ENCODE data around the gene TSSK3. TPM values are rescaled to one million over a fixed set of nuclear protein-coding genes. Genes with fewer than 3 reads are reported as not detected.
A peak's percentile ranks its signal among the peaks of the same experiment; 100 is the strongest.
"Not testable (repeated sequence)": the region's sequence is repeated elsewhere in the genome, so short reads cannot be mapped to it uniquely, and the experiment has no call there.

Gene TSSK3
- total RNA-seq, 1 experiment from 2014 or later = 1.8 TPM

GRCh38 chr1:32394141-32394889, 32.0 kb downstream of the TSSK3 start, which contains the start of gene BSDC1:
Gene BSDC1 (minus strand): TSS chr1:32394441. CDS start chr1:32394414, 27 bp downstream.
- H3K27ac Mint-ChIP-seq (ENCODE audit: unreplicated experiment) = peak within 1 kb of the TSS; percentile 93
- no peak for TF ChIP-seq CTCF (IDR thresholded peaks at IDR 0.05; ENCODE audit: unreplicated experiment)
- BruUV-seq (replicated peaks) = no TSS peak
- peak within 1 kb of the TSS; percentile 97 for H3K4me3 Mint-ChIP-seq (ENCODE audit: low read depth, unreplicated experiment)
- no peaks in the 10 kb centered on the region for H3K9me3 Mint-ChIP-seq (ENCODE audit: low read depth, unreplicated experiment)
- no peaks in the 10 kb centered on the region for H3K27me3 Mint-ChIP-seq (ENCODE audit: unreplicated experiment)
- DNase-seq = peak; percentile 99
- CTCF ChIA-PET = interaction anchor here (1.0 to 1.5 kb wide), 5 partner anchors 9 to 179 kb away, joined by 3 to 7 read pairs (median 3); partner anchors contain the start of gene MARCKSL1
- peaks cover 23% of the 10 kb centered on the region for H3K36me3 Mint-ChIP-seq (ENCODE audit: insufficient read depth, unreplicated experiment)
- H3K4me1 Mint-ChIP-seq (ENCODE audit: low read depth, unreplicated experiment) = peaks cover 11% of the 10 kb centered on the region
- intact Hi-C loops (cut with micrococcal nuclease; ENCODE audit: unreplicated experiment) = no loop called here

GRCh38 chr1:32394890-32395432, 32.6 kb downstream of the TSSK3 start:
- Mint-ChIP-seq H3K9me3 (ENCODE audit: low read depth, unreplicated experiment) (no peaks in the 10 kb centered on the region), H3K4me3 (ENCODE audit: low read depth, unreplicated experiment) (peak overlapping the region; percentile 97), H3K36me3 (ENCODE audit: insufficient read depth, unreplicated experiment) (peaks cover 23% of the 10 kb centered on the region), H3K27me3 (ENCODE audit: unreplicated experiment) (no peaks in the 10 kb centered on the region), H3K27ac (ENCODE audit: unreplicated experiment) (peak overlapping the region; percentile 93), H3K4me1 (ENCODE audit: low read depth, unreplicated experiment) (peaks cover 11% of the 10 kb centered on the region)
- no peak for DNase-seq
- intact Hi-C loops (cut with micrococcal nuclease; ENCODE audit: unreplicated experiment) = no loop called here
- no peak for TF ChIP-seq CTCF (IDR thresholded peaks at IDR 0.05; ENCODE audit: unreplicated experiment)
- TSS peak; percentile 89 for BruUV-seq (replicated peaks)
- CTCF ChIA-PET = interaction anchor here (0.6 to 1.5 kb wide), 6 partner anchors 8 to 243 kb away, joined by 3 to 7 read pairs (median 4); partner anchors contain the start of gene MARCKSL1

- Mint-ChIP-seq H3K4me1 (ENCODE audit: low read depth, unreplicated experiment) (peaks cover 11% of the 10 kb centered on the region), H3K36me3 (ENCODE audit: insufficient read depth, unreplicated experiment) (peaks cover 23% of the 10 kb centered on the region)
- BruUV-seq (replicated peaks); H3K27me3 Mint-ChIP-seq (ENCODE audit: unreplicated experiment); H3K9me3 Mint-ChIP-seq (ENCODE audit: low read depth, unreplicated experiment); intact Hi-C loops (cut with micrococcal nuclease; ENCODE audit: unreplicated experiment); H3K27ac Mint-ChIP-seq (ENCODE audit: unreplicated experiment); DNase-seq; H3K4me3 Mint-ChIP-seq (ENCODE audit: low read depth, unreplicated experiment); CTCF ChIA-PET: not testable (repeated sequence)
These were observed 34.2 kb downstream of the TSSK3 start for GRCh38 chr1:32396524-32396923.

- Mint-ChIP-seq H3K27ac (ENCODE audit: unreplicated experiment) (no peak overlapping the region), H3K4me1 (ENCODE audit: low read depth, unreplicated experiment) (peaks cover 5% of the 10 kb centered on the region), H3K9me3 (ENCODE audit: low read depth, unreplicated experiment) (no peaks in the 10 kb centered on the region), H3K36me3 (ENCODE audit: insufficient read depth, unreplicated experiment) (peaks cover 23% of the 10 kb centered on the region), H3K27me3 (ENCODE audit: unreplicated experiment) (no peaks in the 10 kb centered on the region), H3K4me3 (ENCODE audit: low read depth, unreplicated experiment) (no peak overlapping the region)
- DNase-seq = no peak
- intact Hi-C loops (cut with micrococcal nuclease; ENCODE audit: unreplicated experiment) = no loop called here
- TF ChIP-seq CTCF (IDR thresholded peaks at IDR 0.05; ENCODE audit: unreplicated experiment) = no peak
- CTCF ChIA-PET = no interaction called here
- BruUV-seq (replicated peaks) = no TSS peak
These were observed 36.1 kb downstream of the TSSK3 start for GRCh38 chr1:32398401-32398800.
